Hepatocyte (in vitro differentiated cells): ENCODE measurements around the gene NR2C2. TPM values are rescaled to one million over a fixed set of nuclear protein-coding genes. Genes with fewer than 3 reads are reported as not detected.

Experiments
- DNase-seq: peaks from one replicate; pipeline ENCODE4 v3.0.0-alpha.2; 2016; ENCODE audit warnings: low spot score
- H2AFZ ChIP-seq: fragments of 200-600 bp; sonication (generic); 2 replicates; pipeline ENCODE4 v1.6.0; 2016; ENCODE audit warnings: antibody characterized with exemption, mild to moderate bottlenecking
- H3K27ac ChIP-seq: fragments of 200-600 bp; sonication (generic); 2 replicates; pipeline ENCODE4 v1.5.1; 2016; ENCODE audit warnings: mild to moderate bottlenecking
- H3K27me3 ChIP-seq: fragments of 200-600 bp; sonication (generic); 2 replicates; pipeline ENCODE4 v1.6.1; 2016
- H3K36me3 ChIP-seq: fragments of 200-600 bp; sonication (generic); replicated peaks from 2 replicates; pipeline ENCODE4 v1.5.1; 2016; ENCODE audit warnings: low read depth; ENCODE audit not compliant: insufficient read depth
- H3K4me1 ChIP-seq: fragments of 200-600 bp; sonication (generic); 2 replicates; pipeline ENCODE4 v1.5.1; 2016; ENCODE audit warnings: mild to moderate bottlenecking, moderate library complexity; ENCODE audit not compliant: insufficient read depth
- H3K4me2 ChIP-seq: fragments of 200-600 bp; sonication (generic); 2 replicates; pipeline ENCODE4 v1.6.0; 2016
- H3K4me3 ChIP-seq: fragments of 200-600 bp; sonication (generic); 2 replicates; pipeline ENCODE4 v1.5.1; 2016; ENCODE audit warnings: mild to moderate bottlenecking
- H3K79me2 ChIP-seq: fragments of 200-600 bp; sonication (generic); 2 replicates; pipeline ENCODE4 v1.6.0; 2017; ENCODE audit warnings: mild to moderate bottlenecking
- H3K9me2 ChIP-seq: fragments of 200-600 bp; sonication (generic); replicated peaks from 2 replicates; pipeline ENCODE4 v1.6.0; 2017; ENCODE audit warnings: mild to moderate bottlenecking; ENCODE audit not compliant: insufficient read depth
- H3K9me3 ChIP-seq: fragments of 200-600 bp; sonication (generic); 2 replicates; pipeline ENCODE4 v1.5.1; 2016; ENCODE audit warnings: low read depth, mild to moderate bottlenecking
- H4K20me1 ChIP-seq: fragments of 200-600 bp; sonication (generic); 2 replicates; pipeline ENCODE4 v1.6.0; 2016; ENCODE audit warnings: mild to moderate bottlenecking; ENCODE audit not compliant: insufficient read depth, poor library complexity, severe bottlenecking
- EZH2 ChIP-seq: fragments of 200-600 bp; sonication (generic); IDR thresholded peaks from 2 replicates; pipeline ENCODE4 v1.6.1; 2016; ENCODE audit warnings: antibody characterized with exemption, mild to moderate bottlenecking, borderline replicate concordance
- EZH2phosphoT487 ChIP-seq: fragments of 200-600 bp; sonication (generic); IDR thresholded peaks from one replicate; pipeline ENCODE4 v1.6.1; 2018; ENCODE audit warnings: antibody characterized with exemption, mild to moderate bottlenecking, low read depth, moderate library complexity; ENCODE audit not compliant: unreplicated experiment, severe bottlenecking
- WGBS: methylation state at CpG from one replicate; pipeline ENCODE4 v1.1.6; 2016; ENCODE audit warnings: low lambda C conversion rate; ENCODE audit errors: missing lambda C conversion rate; 5-methylcytosine and 5-hydroxymethylcytosine counted together
- polyA plus RNA-seq: library from polyadenylated mRNA; unstranded; fragments of >200 nt; fragmentation: Nextera tagmentation; extraction: Ambion mirVana; gene quantifications from 2 replicates; pipeline ENCODE4 v1.2.1, GENCODE V29; 2016
- total RNA-seq: library from RNA; depleted of rRNA; stranded (reverse); fragments of >200 nt; gene quantifications from 2 replicates; pipeline ENCODE4 v1.2.3, GENCODE V29; 2014
- TF ChIP-seq, protein P1 (sequence below): fragments of 200-600 bp; sonication (generic); IDR thresholded peaks from 2 replicates; pipeline ENCODE4 v1.5.1; 2016; ENCODE audit warnings: antibody characterized with exemption, mild to moderate bottlenecking; ENCODE audit not compliant: poor library complexity

NR2C2 gene
- total and polyA plus RNA-seq, 2 experiments from 2014 or later: 14.7 to 29.6 TPM

DNA sequence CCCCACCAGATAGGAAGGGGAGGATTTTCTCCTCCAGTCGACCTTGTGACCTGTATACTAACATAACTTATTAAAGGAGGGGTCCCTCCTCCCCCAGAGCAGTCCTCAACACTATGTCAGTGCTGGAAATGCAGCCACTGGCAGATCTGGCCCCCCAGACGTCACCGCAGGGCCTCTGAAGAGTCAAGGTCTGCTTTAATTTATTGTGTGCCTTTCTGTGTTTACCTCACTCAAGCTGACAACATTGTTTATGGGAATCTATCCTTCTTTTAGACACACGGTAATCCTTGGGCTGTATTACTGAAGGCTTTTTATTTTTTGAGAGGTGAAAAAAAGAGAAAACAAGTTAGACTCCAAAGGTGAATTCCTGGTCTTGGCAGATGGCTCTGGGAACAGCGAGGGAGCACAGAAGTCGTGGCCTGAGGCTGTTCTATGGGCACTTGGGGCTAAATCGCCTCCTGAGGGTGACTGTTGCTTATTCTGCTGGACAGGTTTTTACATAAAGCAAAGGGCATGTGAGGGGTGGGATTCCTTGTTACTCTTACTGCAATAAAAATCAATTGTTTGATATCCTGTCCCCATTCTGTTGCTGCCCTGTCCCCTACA lies 13.5 kb upstream of the NR2C2 start:
- H3K36me3 ChIP-seq: no peaks in the 10 kb centered on the region
- no peak overlapping the region for H3K4me3 ChIP-seq
- peaks cover 31% of the 10 kb centered on the region for H3K4me1 ChIP-seq
- H3K9me2 ChIP-seq: no peaks in the 10 kb centered on the region
- DNase-seq: no peak
- H3K27ac ChIP-seq: peak overlapping the region; percentile 84
- H3K4me2 ChIP-seq: peak overlapping the region; percentile 20
- 40% methylated on average over 7 of the region's 7 CpGs for WGBS
- H3K79me2 ChIP-seq: peaks cover 7% of the 10 kb centered on the region
- no peak overlapping the region for H2AFZ ChIP-seq
- H3K27me3 ChIP-seq: no peaks in the 10 kb centered on the region
- TF ChIP-seq EZH2phosphoT487 (no peak), EZH2 (no peak)
- TF ChIP-seq, protein P1, sequence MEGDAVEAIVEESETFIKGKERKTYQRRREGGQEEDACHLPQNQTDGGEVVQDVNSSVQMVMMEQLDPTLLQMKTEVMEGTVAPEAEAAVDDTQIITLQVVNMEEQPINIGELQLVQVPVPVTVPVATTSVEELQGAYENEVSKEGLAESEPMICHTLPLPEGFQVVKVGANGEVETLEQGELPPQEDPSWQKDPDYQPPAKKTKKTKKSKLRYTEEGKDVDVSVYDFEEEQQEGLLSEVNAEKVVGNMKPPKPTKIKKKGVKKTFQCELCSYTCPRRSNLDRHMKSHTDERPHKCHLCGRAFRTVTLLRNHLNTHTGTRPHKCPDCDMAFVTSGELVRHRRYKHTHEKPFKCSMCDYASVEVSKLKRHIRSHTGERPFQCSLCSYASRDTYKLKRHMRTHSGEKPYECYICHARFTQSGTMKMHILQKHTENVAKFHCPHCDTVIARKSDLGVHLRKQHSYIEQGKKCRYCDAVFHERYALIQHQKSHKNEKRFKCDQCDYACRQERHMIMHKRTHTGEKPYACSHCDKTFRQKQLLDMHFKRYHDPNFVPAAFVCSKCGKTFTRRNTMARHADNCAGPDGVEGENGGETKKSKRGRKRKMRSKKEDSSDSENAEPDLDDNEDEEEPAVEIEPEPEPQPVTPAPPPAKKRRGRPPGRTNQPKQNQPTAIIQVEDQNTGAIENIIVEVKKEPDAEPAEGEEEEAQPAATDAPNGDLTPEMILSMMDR: no peak
- no peaks in the 10 kb centered on the region for H4K20me1 ChIP-seq
- H3K9me3 ChIP-seq: no peaks in the 10 kb centered on the region

DNA sequence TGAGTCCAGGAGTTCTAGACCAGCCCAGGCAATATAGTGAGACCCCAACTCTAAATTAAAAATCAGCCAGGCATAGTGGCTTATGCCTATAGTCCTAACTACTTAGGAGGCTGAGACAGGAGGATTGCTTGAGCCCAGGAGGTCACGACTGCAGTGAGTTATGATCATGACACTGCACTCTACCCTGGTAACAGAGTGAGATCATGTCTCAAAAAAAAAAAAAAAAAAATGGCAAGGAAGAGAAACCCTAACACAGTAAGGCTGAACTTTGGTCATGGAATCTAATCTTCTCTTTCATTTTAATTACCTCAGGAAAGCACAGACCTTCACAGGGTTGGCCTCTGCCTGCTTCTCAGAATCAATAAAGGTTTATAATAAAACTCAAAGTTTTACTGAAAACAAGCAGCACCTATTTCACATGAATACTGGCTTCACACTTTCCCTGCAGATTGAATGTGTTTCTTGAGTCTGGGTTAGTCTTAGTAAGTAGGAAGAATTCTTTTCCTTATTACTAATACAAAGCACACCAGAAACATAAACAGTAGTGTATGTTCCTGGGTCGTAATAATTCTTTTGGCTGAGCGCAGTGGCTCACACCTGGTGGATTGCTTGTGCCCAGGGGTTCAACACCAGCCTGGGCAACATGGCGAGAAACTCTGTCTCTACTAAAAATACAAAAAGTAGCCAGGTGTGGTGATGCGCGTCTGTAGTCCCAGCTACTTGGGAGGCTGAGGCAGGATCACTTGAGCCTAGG lies 11.6 kb upstream of the NR2C2 start:
- no peak overlapping the region for H3K4me3 ChIP-seq
- no peaks in the 10 kb centered on the region for H4K20me1 ChIP-seq
- no peaks in the 10 kb centered on the region for H3K36me3 ChIP-seq
- H3K4me2 ChIP-seq: peak overlapping the region; percentile 37
- peak; percentile 50 for DNase-seq
- H3K9me3 ChIP-seq: no peaks in the 10 kb centered on the region
- H3K27ac ChIP-seq: peak overlapping the region; percentile 84
- no peaks in the 10 kb centered on the region for H3K27me3 ChIP-seq
- no peaks in the 10 kb centered on the region for H3K9me2 ChIP-seq
- 86% methylated on average over 6 of the region's 6 CpGs for WGBS
- H2AFZ ChIP-seq: no peak overlapping the region
- peaks cover 15% of the 10 kb centered on the region for H3K79me2 ChIP-seq
- H3K4me1 ChIP-seq: peaks cover 31% of the 10 kb centered on the region
- TF ChIP-seq EZH2phosphoT487: no peak

DNA sequence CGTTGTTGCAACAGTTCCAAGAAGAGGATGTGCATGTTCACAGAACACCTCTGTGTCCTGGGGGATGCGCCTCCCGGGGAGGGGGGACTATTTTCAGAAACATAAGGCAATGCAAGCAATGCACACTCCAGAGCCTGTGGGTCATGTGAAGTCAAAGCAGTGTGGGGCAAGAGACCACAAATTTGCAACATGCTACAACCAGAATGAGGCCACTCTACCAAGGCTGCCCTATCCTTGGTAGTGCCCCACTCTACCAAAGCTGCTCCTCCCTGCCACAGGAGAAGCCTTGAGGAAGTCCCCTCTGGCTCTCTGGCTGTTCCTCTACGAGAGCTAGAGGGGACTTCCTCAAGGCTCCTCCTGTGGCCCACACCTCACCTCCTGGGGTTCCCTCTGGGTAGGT lies 8.4 kb upstream of the NR2C2 start:
- H4K20me1 ChIP-seq: no peaks in the 10 kb centered on the region
- H3K36me3 ChIP-seq: no peaks in the 10 kb centered on the region
- no peak overlapping the region for H2AFZ ChIP-seq
- peaks cover 41% of the 10 kb centered on the region for H3K79me2 ChIP-seq
- TF ChIP-seq EZH2: no peak
- TF ChIP-seq, protein P1: no peak
- TF ChIP-seq EZH2phosphoT487: no peak
- 93% methylated on average over 4 of the region's 4 CpGs for WGBS
- H3K9me3 ChIP-seq: no peaks in the 10 kb centered on the region
- H3K27me3 ChIP-seq: no peaks in the 10 kb centered on the region
- no peaks in the 10 kb centered on the region for H3K9me2 ChIP-seq
- no peak overlapping the region for H3K4me3 ChIP-seq
- H3K4me2 ChIP-seq: no peak overlapping the region
- H3K4me1 ChIP-seq: peaks cover 41% of the 10 kb centered on the region
- no peak for DNase-seq
- H3K27ac ChIP-seq: no peak overlapping the region

DNA sequence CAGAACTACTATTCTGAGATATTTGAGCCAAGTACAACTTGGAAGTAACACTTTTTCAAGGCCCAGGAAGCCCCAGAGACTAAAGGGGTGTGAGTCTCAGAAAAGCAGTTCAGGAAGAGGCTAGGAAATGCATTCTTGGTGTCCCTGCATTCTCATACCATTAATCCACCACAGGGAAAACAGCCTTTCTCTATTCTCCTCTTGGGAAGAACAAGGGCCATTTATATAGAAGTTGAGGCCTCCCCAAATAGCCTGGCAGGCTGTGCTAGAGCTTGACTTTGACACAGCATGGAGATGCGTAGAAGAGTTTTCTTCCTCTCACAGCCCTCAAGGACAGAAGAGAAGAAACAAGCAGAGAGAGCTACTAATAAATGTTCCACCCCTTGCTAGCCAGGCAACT lies 5.5 kb upstream of the NR2C2 start:
- H3K9me3 ChIP-seq: no peaks in the 10 kb centered on the region
- H3K27me3 ChIP-seq: no peaks in the 10 kb centered on the region
- no peak overlapping the region for H3K4me2 ChIP-seq
- no peaks in the 10 kb centered on the region for H3K9me2 ChIP-seq
- no peak overlapping the region for H3K4me3 ChIP-seq
- H3K36me3 ChIP-seq: no peaks in the 10 kb centered on the region
- peaks cover 27% of the 10 kb centered on the region for H3K4me1 ChIP-seq
- H4K20me1 ChIP-seq: peaks cover 9% of the 10 kb centered on the region
- H3K27ac ChIP-seq: peak overlapping the region; percentile 42
- H3K79me2 ChIP-seq: peaks cover 70% of the 10 kb centered on the region
- DNase-seq: no peak
- TF ChIP-seq EZH2phosphoT487: no peak
- TF ChIP-seq EZH2: no peak
- TF ChIP-seq, protein P1: no peak
- no peak overlapping the region for H2AFZ ChIP-seq
- 95% methylated on average over 1 of the region's 1 CpG for WGBS
